Embryonic facial prominence (tissue), 1 donor: Measurements from ENCODE around the gene MYLK.
"Not testable (repeated sequence)": the region's sequence is repeated elsewhere in the genome, so short reads cannot be mapped to it uniquely, and the experiment has no call there.

Experiments used
- DNase-seq: peaks from one replicate; pipeline ENCODE4 v3.0.0-alpha.2; 2016; ENCODE audit errors: extremely low spot score

MYLK gene

GRCh38 chr3:123750659-123751420, 133.3 kb downstream of the MYLK start:
- DNase-seq, result no peak

GRCh38 chr3:123750209-123750608, 133.9 kb downstream of the MYLK start:
- DNase-seq, result no peak

GRCh38 chr3:123749711-123750110, 134.4 kb downstream of the MYLK start:
- no peak for DNase-seq

- no peak for DNase-seq
Measured at GRCh38 chr3:123745184-123745855, 138.8 kb downstream of the MYLK start.

- DNase-seq, result no peak
Measured at GRCh38 chr3:123744064-123744463, 140.1 kb downstream of the MYLK start.

- DNase-seq, result no peak
Measured at GRCh38 chr3:123743121-123743520, 141.0 kb downstream of the MYLK start.

GRCh38 chr3:123741041-123741511, 143.1 kb downstream of the MYLK start:
- no peak for DNase-seq

- no peak for DNase-seq
Measured at GRCh38 chr3:123740391-123740822, 143.7 kb downstream of the MYLK start.

GRCh38 chr3:123739754-123740153, 144.4 kb downstream of the MYLK start:
- DNase-seq, result no peak

- DNase-seq, result no peak
Measured at GRCh38 chr3:123739106-123739505, 145.0 kb downstream of the MYLK start.

GRCh38 chr3:123738522-123738921, 145.6 kb downstream of the MYLK start:
- not testable (repeated sequence) for DNase-seq

- DNase-seq, result no peak
Measured at GRCh38 chr3:123737168-123737567, 147.0 kb downstream of the MYLK start.

- no peak for DNase-seq
Measured at GRCh38 chr3:123735456-123735855, 148.7 kb downstream of the MYLK start.

GRCh38 chr3:123734527-123734902, 149.6 kb downstream of the MYLK start:
- DNase-seq, result no peak

GRCh38 chr3:123733805-123734526, 150.2 kb downstream of the MYLK start:
- DNase-seq, result no peak

GRCh38 chr3:123733341-123733740, 150.8 kb downstream of the MYLK start:
- no peak for DNase-seq

- no peak for DNase-seq
Measured at GRCh38 chr3:123732447-123732846, 151.7 kb downstream of the MYLK start.

- DNase-seq, result no peak
Measured at GRCh38 chr3:123730829-123731228, 153.3 kb downstream of the MYLK start.

- DNase-seq, result no peak
Measured at GRCh38 chr3:123728991-123729390, 155.1 kb downstream of the MYLK start.

- no peak for DNase-seq
Measured at GRCh38 chr3:123728014-123728413, 156.1 kb downstream of the MYLK start.

- no peak for DNase-seq
Measured at GRCh38 chr3:123725652-123726400, 158.3 kb downstream of the MYLK start.

- no peak for DNase-seq
Measured at GRCh38 chr3:123724306-123724705, 159.8 kb downstream of the MYLK start.
